Endothelial cell of umbilical vein (primary cell): ENCODE measurements around the gene DNA2.

ENCODE experiments used
- EZH2 ChIP-seq: IDR thresholded peaks from 2 replicates; pipeline ENCODE4 v1.6.1; 2012; ENCODE audit warnings: borderline replicate concordance, low read depth, mild to moderate bottlenecking, moderate library complexity, low read length, inconsistent platforms; ENCODE audit not compliant: severe bottlenecking
- FOS ChIP-seq: IDR thresholded peaks from 2 replicates; pipeline ENCODE4 v1.6.1; 2011; ENCODE audit warnings: mild to moderate bottlenecking, low read length, moderate library complexity, borderline replicate concordance; ENCODE audit not compliant: insufficient read depth
- POLR2A ChIP-seq: IDR thresholded peaks from 2 replicates; pipeline ENCODE4 v1.6.1; 2012; ENCODE audit warnings: low read depth, mild to moderate bottlenecking, control low read depth, low read length
- POLR2AphosphoS5 ChIP-seq: IDR thresholded peaks from 2 replicates; pipeline ENCODE4 v1.6.1; 2012; ENCODE audit warnings: low read depth, mild to moderate bottlenecking, control low read depth, low read length, moderate library complexity; ENCODE audit not compliant: insufficient read depth
- TF ChIP-seq, protein P1 (sequence below), 2 donors: IDR thresholded peaks; 1 replicate in 1 of 2; 2 replicates in 1 of 2; pipeline ENCODE4 v1.5.1; 2011; ENCODE audit warnings: low read length in 2 of 2, mild to moderate bottlenecking in 2 of 2, moderate library complexity in 2 of 2, control low read depth in 1 of 2, inconsistent platforms in 1 of 2, low read depth in 1 of 2; ENCODE audit not compliant: insufficient read depth in 1 of 2; ENCODE audit errors: extremely low read depth in 1 of 2

DNA sequence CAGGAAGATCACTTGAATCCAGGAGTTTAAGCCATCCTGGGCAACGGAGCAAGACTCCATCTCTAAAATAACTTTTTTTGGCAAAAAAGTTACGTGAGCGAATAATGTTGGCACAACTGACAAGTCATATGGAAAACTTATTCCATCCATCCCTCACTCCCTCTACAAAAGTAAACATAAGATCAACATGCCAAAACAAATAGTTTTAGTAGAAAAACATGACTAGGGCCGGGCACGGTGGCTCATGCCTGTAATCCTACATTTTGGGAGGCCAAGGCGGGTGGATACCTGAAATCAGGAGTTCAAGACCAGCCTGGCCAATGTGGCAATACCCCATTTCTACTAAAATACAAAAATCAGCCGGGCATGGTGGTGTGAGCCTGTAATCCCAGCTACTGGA is 29.9 kb upstream of the DNA2 start:
- no peak for TF ChIP-seq EZH2
- TF ChIP-seq, protein P1, sequence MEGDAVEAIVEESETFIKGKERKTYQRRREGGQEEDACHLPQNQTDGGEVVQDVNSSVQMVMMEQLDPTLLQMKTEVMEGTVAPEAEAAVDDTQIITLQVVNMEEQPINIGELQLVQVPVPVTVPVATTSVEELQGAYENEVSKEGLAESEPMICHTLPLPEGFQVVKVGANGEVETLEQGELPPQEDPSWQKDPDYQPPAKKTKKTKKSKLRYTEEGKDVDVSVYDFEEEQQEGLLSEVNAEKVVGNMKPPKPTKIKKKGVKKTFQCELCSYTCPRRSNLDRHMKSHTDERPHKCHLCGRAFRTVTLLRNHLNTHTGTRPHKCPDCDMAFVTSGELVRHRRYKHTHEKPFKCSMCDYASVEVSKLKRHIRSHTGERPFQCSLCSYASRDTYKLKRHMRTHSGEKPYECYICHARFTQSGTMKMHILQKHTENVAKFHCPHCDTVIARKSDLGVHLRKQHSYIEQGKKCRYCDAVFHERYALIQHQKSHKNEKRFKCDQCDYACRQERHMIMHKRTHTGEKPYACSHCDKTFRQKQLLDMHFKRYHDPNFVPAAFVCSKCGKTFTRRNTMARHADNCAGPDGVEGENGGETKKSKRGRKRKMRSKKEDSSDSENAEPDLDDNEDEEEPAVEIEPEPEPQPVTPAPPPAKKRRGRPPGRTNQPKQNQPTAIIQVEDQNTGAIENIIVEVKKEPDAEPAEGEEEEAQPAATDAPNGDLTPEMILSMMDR (IDR thresholded peaks at IDR 0.05; ENCODE audit: extremely low read depth in 1 of 2, insufficient read depth in 1 of 2, low read depth in 1 of 2, low read length in 2 of 2): no peak
- TF ChIP-seq POLR2AphosphoS5: no peak
- no peak for TF ChIP-seq POLR2A
- TF ChIP-seq FOS: no peak
